Kidney capillary endothelial cell (primary cell): ENCODE measurements around the gene GATAD2A.

Experiments used
- DNase-seq: peaks from one replicate; pipeline ENCODE4 v3.0.0-alpha.2; 2018; ENCODE audit warnings: low spot score

Gene GATAD2A

DNA sequence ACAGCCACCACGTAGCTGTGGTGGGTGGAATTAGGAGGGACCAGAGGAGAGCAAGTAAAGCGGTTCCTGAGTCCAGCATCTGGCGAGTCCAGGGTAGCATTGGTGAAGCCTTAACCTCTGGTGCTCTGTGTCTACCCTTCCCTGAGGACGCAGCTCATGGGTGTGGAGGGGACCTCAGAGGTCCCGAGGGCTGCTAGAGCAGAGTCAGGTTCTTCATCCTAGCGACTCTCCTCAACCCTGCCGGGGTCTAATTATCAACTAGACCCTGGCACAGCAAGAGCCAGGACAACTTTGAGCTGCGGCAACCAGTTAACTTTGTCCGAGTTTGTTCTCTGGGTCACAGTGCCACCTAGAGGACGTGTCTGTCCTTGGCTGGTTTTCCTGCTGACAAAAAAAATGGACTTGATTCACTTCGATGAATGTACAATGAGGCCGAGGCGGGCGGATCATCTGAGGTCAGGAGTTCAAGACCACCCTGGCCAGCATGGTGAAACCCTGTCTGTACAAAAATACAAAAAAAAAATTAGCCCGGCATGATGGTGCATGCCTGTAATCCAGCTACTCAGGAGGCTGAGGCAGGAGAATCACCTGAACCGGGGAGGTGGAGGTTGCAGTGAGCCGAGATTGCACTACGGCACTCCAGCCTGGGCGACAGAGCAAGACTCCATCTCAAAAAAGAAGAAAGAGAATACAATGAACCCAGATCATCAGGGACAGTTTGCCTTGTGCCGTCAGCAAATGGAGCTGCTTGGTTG lies 84.9 kb downstream of the GATAD2A start:
- DNase-seq: peak; percentile 81

DNA sequence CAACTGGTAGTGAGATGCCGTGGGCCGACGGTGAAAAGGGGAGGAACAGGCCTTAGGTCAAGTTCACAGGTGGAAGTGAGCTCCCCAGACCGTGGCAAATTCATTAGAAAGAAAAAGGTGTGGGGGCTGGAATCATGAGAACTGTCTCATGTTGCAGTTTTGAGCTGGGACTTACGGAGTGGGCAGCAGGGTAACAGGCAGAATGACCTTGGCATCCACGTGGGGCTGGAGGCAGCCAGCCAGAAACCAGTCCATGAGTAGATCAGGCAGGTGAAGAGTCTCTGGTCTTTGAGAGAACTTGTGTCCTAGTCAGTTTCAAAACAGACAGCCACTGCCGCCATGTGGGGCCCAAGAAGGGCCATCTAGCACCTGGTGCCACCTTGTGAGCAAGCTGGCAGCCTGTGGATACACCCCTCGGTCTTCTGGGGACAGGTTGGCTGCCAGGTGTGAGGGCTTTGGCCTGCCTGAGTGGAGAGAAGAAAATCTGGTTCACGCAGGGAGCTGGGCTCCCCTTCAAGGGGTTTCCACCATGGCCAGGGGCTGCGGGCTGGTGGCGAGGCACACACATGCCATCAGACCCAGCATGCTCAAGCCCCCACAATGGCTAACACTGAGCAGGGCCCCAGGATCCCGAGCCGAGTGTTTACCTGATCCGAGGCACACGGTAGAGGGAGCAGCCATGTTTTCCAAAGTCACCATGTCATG lies 86.0 kb downstream of the GATAD2A start:
- DNase-seq: no peak

- no peak for DNase-seq
Measured at GRCh38 chr19:19492026-19492610, 86.6 kb downstream of the GATAD2A start.

DNA sequence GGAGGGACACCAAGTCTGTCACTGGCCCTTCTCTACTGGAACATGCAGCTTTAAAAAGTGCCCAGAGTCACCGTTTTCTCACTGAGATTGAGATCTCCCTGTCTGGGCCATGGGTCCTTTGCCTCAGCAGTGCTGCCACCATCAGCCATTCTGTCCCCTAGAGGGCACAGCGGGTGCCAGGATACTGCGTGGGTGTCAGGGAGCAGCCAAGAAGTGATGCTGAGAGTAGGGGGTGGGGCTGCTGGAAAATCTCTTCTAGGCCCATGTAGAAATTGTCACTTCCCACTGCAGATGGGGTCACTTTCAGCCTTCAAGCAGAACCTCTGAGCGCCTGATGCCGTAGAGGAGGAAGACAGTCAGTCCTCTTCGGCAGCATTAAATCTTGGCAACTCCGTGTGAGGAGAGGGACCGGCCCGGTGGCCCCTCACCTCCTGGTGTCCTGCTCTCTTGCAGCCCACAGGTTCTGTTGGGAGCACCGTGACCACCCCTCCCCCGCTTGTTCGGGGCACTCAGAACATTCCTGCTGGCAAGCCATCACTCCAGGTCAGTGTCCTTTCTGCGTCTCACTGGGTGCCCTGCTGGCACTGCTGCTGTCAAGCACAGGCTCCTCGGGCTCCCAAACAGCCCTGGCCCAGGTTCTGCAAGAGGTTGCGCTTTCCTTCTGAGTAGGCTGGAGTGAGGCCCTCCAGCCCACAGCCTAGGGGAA lies 88.5 kb downstream of the GATAD2A start:
- DNase-seq: no peak

GRCh38 chr19:19495614-19496603 lies 90.4 kb downstream of the GATAD2A start:
- DNase-seq: no peak

DNA sequence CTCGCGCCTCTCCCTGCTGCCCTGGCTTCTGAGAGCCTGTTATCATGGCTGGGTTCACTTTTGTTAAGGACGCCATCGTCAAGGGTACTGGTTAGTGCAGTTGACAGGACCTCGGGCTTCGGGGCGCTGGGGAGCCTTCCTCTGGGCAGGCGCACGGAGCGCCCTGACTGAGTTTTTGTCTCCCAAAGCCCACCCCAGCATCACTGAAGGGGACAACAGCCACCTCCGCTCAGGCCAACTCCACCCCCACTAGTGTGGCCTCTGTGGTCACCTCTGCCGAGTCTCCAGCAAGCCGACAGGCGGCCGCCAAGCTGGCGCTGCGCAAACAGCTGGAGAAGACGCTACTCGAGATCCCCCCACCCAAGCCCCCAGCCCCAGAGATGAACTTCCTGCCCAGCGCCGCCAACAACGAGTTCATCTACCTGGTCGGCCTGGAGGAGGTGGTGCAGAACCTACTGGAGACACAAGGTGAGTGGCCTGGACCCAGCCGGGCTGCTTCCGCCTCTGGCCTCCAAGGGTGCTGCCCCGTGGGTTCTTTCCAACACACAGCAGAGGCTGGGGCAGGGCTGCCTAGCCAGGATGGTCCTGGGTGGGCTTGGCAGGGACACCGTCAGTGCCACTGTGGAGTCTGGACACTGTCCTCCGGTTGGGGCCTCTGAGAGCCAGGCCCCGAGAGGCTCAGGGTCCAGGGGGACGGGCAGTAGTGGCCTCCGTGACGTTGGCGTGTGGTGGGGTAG lies 92.9 kb downstream of the GATAD2A start:
- no peak for DNase-seq

DNA sequence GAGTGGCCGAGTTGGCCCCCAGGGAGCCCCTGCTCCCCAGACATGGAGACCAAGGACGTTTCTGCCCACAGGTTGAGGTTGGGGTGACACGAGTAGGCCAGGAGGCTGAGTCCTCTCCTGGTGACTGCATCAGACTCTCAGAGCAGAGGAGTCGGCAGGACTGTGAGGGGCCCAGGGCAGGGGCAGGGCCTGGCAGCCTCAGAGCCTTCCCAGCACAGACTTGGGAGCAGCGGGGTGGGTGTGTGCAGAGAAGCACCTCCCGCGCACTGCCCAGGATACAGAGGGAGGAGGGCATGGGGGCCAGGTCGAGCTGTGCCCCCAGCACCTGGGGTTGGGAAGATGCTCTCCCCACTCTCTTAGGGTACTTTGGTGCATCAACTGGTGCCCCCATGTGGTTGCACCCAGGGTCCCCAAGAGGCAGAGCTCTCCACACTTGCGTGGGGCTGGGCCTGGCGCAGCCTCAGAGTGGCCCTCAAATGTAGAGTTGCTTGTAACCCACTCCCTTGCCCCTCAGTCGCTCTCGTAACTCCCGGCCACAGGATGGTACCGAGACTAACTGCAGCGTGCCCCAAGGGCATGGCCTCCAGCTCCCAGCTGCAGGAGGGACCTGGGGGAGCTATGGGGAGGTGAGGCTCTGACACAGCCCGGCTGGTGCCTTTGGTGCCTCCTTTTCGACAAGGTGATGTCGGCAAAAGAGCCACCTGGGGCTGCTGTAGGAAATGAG lies 94.0 kb downstream of the GATAD2A start:
- no peak for DNase-seq

GRCh38 chr19:19500975-19501644 lies 95.6 kb downstream of the GATAD2A start:
- DNase-seq: no peak

GRCh38 chr19:19501798-19502197 lies 96.3 kb downstream of the GATAD2A start:
- no peak for DNase-seq

GRCh38 chr19:19502281-19502680 lies 96.8 kb downstream of the GATAD2A start:
- DNase-seq: no peak

- no peak for DNase-seq
Measured at GRCh38 chr19:19502808-19503602, 97.5 kb downstream of the GATAD2A start.

GRCh38 chr19:19504754-19505668 lies 99.5 kb downstream of the GATAD2A start:
- DNase-seq: no peak

DNA sequence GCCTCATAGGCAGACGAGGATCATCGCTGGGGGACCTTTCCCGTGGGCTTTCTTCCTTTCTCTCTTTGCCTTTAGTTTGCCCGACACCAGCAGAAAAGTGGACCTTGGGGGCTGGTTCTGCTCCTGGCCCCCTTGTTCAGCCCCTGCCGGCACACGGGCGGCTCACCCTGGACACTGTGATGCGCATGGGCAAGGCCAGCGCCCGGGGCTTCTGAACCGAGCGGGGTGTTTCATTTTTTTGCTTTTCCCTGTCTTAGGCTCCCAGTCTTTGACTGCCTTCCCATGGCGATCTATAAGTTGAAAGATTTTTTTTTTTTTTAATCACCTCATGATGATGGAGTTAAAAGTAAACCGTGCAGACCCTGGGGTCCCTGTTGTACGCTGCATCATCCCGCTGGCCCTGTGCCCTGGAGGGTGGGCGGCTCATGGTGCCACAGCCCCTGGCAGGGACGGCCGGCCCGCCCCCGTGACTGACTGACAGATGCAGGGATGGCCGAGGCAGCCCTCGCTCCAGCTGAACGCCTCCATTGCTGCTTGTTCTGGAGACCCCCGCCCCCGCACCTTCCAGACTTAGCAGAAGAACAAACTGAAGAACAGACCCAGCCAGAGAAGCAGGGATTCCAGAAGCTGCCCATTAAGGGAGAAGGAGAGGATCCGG lies 100.3 kb downstream of the GATAD2A start:
- DNase-seq: no peak

DNA sequence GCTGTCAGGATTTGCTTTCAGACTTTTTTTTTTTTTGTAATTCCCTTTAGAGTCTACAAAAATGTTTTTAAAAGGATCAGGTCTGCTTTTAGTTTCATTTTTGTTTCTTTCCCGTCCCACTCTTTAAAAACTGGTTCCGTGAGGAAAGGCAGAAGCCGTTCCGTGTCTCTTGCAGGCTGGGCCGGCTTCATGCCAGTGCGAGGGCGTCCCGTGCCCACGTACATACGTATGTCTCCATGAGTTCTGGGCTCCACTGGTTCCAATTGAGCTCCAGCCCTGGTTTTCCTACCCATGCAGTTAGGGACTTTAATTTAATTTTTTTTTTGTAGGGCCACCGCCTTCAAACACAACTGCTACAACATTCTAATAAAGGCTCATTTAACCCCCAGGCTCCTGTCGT lies 101.1 kb downstream of the GATAD2A start:
- DNase-seq: no peak

GRCh38 chr19:19507354-19507753 lies 101.9 kb downstream of the GATAD2A start:
- DNase-seq: no peak

- no peak for DNase-seq
Measured at GRCh38 chr19:19508217-19508616, 102.7 kb downstream of the GATAD2A start.

GRCh38 chr19:19510432-19510831 lies 105.0 kb downstream of the GATAD2A start:
- DNase-seq: no peak
